Activated CD8-positive, alpha-beta memory T cell treated with anti-CD3 and anti-CD28 coated beads, Interleukin-2, amount 50 U/mL, for 4 hours (primary cell): ENCODE data around the gene SBNO1.
A peak's percentile ranks its signal among the peaks of the same experiment; 100 is the strongest.
"Not testable (repeated sequence)": the region's sequence is repeated elsewhere in the genome, so short reads cannot be mapped to it uniquely, and the experiment has no call there.

ENCODE experiments used
- DNase-seq: peaks from one replicate; pipeline ENCODE4 v3.0.0-alpha.2; 2020

Gene SBNO1

GRCh38 chr12:123268850-123269249 is 95.8 kb downstream of the SBNO1 start:
- DNase-seq = no peak

GRCh38 chr12:123267991-123268843 is 96.4 kb downstream of the SBNO1 start:
- DNase-seq = peak; percentile 22

GRCh38 chr12:123267335-123267920 is 97.2 kb downstream of the SBNO1 start:
- no peak for DNase-seq

GRCh38 chr12:123266679-123267277 is 97.9 kb downstream of the SBNO1 start:
- no peak for DNase-seq

GRCh38 chr12:123265851-123266678 is 98.6 kb downstream of the SBNO1 start:
- DNase-seq = no peak

DNA sequence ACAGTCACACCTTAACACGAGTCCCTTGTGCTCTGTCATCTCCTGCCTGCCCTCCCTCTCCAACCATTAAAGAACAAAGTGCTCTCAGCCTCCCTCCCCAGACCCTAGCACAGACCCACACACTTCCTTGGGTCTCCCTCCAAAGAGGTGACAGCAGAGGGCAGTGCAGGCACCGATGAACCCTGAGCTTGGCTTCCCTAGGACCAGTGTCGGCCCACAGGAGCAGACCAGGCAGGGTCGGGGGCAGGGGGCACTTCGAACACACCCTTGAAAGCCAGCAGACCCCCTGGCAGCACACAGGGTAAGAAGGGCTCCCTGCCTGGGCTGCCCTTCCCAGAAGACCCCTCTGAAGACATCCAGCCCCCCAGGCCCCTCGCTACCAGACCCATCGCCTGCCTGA is 100.0 kb downstream of the SBNO1 start:
- DNase-seq = no peak

- no peak for DNase-seq
Measured at GRCh38 chr12:123263196-123263817, 101.3 kb downstream of the SBNO1 start.

GRCh38 chr12:123261196-123261595 is 103.5 kb downstream of the SBNO1 start:
- no peak for DNase-seq

DNA sequence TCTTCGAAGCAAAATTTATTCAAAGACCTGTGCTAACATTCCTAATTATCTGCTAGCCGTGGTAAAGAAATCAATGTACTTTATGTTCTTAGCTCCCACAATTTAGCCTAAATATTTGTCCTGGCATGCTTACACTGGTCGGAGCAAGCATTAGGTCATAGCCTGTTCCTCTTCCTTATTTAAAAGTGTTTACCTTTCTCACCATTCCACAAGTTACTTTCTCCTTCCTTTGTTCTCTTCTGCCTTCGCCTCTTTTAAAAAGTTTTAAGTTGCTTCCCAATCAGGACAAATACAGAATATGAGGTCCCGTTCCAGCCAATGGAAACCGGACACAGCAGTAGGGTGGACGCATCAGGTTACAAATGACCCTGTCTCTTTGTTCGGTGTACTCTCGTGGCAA is 104.6 kb downstream of the SBNO1 start:
- no peak for DNase-seq

- DNase-seq = no peak
Measured at GRCh38 chr12:123258593-123258992, 106.1 kb downstream of the SBNO1 start.

GRCh38 chr12:123254853-123255446 is 109.7 kb downstream of the SBNO1 start:
- DNase-seq = no peak

- DNase-seq = no peak
Measured at GRCh38 chr12:123253641-123254459, 110.8 kb downstream of the SBNO1 start.

- DNase-seq = not testable (repeated sequence)
Measured at GRCh38 chr12:123252365-123252764, 112.3 kb downstream of the SBNO1 start.

- no peak for DNase-seq
Measured at GRCh38 chr12:123251403-123252076, 113.1 kb downstream of the SBNO1 start.

DNA sequence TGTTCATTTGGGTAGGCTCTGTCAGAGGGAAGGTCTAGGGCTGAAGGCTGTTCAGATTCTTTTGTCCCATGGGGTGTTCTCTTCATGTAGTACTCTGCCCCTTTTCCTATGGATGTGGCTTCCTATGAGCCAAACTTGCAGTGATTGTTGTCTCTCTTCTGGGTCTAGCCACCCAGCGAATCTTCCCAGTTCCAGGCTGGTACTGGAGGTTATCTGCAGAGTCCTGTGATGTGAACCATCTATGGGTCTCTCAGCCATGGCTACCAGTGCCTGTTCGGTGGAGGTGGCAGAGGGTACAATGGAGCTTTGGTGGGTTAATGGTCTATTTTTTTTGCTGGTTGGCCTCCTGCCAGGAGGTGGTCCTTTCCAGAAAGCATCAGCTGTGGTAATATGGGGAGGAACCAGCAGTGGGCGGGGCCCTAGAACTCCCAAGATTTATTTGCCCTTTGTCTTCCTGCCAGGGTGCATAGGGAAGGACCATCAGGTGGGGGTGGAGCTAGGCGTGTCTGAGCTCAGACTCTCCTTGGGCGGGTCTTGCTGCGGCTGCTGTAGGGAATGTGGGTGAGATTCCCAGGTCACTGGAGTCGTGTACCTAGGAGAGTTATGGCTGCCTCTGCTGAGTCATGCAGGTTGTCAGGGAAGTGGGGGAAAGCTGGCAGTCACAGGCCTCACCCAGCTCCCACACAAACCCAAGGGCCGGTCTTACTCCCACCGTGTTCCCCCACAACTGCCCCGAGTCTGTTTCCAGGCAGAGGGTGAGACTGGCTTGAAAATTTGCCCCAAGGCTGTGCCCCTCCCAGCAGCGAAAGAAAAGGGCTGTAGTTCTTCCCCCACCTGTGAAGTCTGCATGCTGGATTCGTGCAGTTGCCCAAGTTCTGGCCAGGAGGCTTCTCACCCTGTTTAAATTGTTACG is 113.9 kb downstream of the SBNO1 start:
- no peak for DNase-seq

DNA sequence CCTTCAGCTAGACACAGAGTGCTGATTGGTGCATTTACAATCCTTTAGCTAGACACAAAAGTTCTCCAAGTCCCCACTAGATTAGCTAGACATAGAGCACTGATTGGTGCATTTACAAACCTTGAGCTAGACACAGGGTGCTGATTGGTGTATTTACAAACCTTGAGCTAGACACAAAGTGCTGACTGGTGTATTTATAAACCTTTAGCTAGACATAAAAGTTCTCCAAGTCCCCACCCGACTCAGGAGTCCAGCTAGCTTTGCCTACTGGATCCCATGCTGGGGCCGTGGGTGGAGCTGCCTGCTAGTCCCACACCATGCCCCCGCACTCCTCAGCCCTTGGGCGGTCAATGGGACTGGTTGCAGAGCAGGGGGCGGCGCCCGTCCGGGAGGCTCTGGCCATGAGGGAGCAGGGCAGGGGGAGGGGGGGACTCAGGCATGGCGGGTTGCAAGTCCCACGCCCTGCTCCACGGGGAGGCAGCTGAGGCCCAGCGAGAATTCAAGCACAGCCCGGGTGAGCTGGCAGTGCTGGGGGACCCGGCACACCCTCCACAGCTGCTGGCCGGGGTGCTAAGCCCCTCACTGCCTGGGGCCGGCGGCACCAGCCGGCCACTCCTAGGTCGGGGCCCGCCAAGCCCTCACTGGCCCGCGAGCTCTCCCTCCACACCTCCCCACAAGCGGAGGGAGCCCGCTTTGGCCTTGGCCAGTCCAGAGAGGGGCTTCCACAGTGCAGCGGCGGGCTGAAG is 115.5 kb downstream of the SBNO1 start:
- DNase-seq = not testable (repeated sequence)

GRCh38 chr12:123248129-123248528 is 116.5 kb downstream of the SBNO1 start:
- DNase-seq = not testable (repeated sequence)

DNA sequence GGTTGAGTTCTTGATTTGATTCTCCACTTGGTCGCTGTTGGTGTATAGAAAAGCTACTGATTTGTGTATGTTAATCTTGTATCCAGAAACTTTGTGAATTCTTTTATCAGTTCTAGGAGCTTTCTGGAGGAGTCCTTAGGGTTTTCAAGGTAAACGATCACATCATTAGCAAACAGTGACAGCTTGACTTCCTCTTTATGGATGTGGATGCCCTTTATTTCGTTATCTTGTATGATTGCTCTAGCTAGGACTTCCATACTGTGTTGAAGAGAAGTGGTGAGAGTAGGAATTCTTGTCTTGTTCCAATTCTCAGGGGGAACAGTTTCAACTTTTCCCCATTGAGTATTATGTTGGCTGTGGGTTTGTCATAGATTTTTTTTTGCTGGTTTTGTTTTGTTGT is 119.0 kb downstream of the SBNO1 start:
- no peak for DNase-seq
